HEK293 (cell line): ENCODE data around the gene SLC29A1.

Experiments
- FEZF1 ChIP-seq: fragments of 450-650 bp; formaldehyde crosslinking; IDR thresholded peaks from 2 replicates; pipeline ENCODE4 v1.5.1; 2016; ENCODE audit warnings: missing biosample characterization, missing genetic modification characterization
- ZNF133 ChIP-seq: fragments of 450-650 bp; formaldehyde crosslinking; IDR thresholded peaks from 2 replicates; pipeline ENCODE4 v1.5.1; 2016; ENCODE audit warnings: missing biosample characterization, missing genetic modification characterization
- TF ChIP-seq, protein P1 (sequence below): fragments of 450-650 bp; formaldehyde crosslinking; IDR thresholded peaks from 2 replicates; pipeline ENCODE4 v1.5.1; 2016; ENCODE audit warnings: missing biosample characterization, missing genetic modification characterization
- TF ChIP-seq, protein P2 (sequence below): fragments of 450-650 bp; formaldehyde crosslinking; IDR thresholded peaks from 2 replicates; pipeline ENCODE4 v1.5.1; 2016; ENCODE audit warnings: missing biosample characterization, missing genetic modification characterization, borderline replicate concordance

The SLC29A1 gene

DNA sequence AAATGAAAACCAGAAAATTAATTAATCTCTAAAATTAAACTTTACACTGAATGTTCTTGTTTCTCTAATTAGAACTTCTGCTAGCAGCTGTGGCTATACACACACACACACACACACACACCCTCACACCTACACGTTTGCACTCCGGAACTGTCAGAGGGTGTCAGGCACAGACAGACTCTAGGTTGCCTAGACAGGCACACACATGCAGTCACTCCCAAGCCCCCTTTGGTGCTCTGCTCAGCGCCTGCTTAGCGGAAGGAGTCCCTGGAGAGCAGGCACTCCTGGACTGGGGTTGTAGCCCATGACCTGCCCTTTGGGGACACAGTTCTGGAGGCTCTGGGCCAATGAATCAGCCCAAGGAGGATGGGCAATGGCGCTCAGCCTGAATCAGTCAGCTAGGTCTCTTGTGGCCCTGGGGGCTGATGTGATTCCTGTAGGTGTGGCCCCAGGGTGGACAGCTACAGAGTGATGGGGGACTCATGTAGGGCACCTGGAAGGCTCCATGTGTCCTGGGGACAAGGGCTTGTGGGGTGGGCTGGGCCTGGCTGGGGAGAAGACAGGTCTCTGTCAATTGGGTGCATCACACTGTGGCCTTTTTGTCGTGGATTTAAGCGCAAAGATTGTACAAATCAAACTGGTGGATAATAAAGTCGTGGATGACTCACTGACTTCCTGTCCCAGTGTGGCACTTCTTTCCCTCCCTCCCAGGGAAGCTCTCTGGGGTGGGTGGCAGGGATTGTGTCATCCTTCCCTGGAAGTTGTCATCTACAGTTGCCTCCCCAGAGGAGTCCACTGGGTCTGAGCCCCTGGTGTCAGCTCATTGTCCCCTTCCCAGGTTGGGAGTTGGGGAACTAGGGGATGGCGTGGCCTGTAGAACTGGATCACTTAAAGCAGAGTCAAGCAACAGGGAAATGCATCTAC is 55.6 kb downstream of the SLC29A1 start (continued):
- TF ChIP-seq, protein P1, sequence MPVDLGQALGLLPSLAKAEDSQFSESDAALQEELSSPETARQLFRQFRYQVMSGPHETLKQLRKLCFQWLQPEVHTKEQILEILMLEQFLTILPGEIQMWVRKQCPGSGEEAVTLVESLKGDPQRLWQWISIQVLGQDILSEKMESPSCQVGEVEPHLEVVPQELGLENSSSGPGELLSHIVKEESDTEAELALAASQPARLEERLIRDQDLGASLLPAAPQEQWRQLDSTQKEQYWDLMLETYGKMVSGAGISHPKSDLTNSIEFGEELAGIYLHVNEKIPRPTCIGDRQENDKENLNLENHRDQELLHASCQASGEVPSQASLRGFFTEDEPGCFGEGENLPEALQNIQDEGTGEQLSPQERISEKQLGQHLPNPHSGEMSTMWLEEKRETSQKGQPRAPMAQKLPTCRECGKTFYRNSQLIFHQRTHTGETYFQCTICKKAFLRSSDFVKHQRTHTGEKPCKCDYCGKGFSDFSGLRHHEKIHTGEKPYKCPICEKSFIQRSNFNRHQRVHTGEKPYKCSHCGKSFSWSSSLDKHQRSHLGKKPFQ (tag by site-specific recombination): no peak
- TF ChIP-seq, protein P2, sequence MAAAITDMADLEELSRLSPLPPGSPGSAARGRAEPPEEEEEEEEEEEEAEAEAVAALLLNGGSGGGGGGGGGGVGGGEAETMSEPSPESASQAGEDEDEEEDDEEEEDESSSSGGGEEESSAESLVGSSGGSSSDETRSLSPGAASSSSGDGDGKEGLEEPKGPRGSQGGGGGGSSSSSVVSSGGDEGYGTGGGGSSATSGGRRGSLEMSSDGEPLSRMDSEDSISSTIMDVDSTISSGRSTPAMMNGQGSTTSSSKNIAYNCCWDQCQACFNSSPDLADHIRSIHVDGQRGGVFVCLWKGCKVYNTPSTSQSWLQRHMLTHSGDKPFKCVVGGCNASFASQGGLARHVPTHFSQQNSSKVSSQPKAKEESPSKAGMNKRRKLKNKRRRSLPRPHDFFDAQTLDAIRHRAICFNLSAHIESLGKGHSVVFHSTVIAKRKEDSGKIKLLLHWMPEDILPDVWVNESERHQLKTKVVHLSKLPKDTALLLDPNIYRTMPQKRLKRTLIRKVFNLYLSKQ: no peak
- TF ChIP-seq FEZF1: no peak
- no peak for TF ChIP-seq ZNF133
